Prostate gland (tissue), 2 donors: ENCODE measurements around the gene PCK2. TPM values are rescaled to one million over a fixed set of nuclear protein-coding genes. Genes with fewer than 3 reads are reported as not detected.
"Not testable (repeated sequence)": the region's sequence is repeated elsewhere in the genome, so short reads cannot be mapped to it uniquely, and the experiment has no call there.

Experiments
- DNase-seq: peaks from one replicate; pipeline ENCODE4 v3.0.0-alpha.2; 2019; ENCODE audit warnings: low spot score
- H3K27ac ChIP-seq, 2 donors: fragments of 200-600 bp; sonication (generic); 2 replicates each; pipeline ENCODE4 v1.5.1; 2017 to 2019
- H3K27me3 ChIP-seq: fragments of 200-600 bp; sonication (generic); replicated peaks from 2 replicates; pipeline ENCODE4 v1.5.1; 2019; ENCODE audit not compliant: insufficient read depth
- H3K36me3 ChIP-seq, 2 donors: fragments of 200-600 bp; sonication (generic); 1 replicate in 1 of 2; 2 replicates in 1 of 2; pipeline versions ENCODE4 v1.5.1 to v1.8.1; 2017 to 2019
- H3K4me1 ChIP-seq: fragments of 200-600 bp; sonication (generic); replicated peaks from 2 replicates; pipeline ENCODE4 v1.5.1; 2019
- H3K4me3 ChIP-seq, 2 donors: fragments of 200-600 bp; sonication (generic); 2 replicates each; pipeline ENCODE4 v1.5.1; 2017 to 2019
- H3K9me3 ChIP-seq: fragments of 200-600 bp; sonication (generic); 2 replicates; pipeline ENCODE4 v1.5.1; 2017
- POLR2A ChIP-seq: fragments of 450-650 bp; IDR thresholded peaks from one replicate; pipeline ENCODE4 v1.6.1; 2016; ENCODE audit warnings: antibody characterized with exemption, mild to moderate bottlenecking
- POLR2AphosphoS5 ChIP-seq: sonication (generic); formaldehyde crosslinking; IDR thresholded peaks from one replicate; pipeline ENCODE4 v1.6.1; 2017; ENCODE audit warnings: antibody characterized with exemption
- WGBS: methylation state at CpG from one replicate; pipeline ENCODE4 v1.1.5; 2018; 5-methylcytosine and 5-hydroxymethylcytosine counted together
- intact Hi-C: fragments of 100-400 bp; cut with DNase I; formaldehyde crosslinking; loops from one replicate; pipeline ENCODE4 v1.14.2; 2022
- total RNA-seq, 2 donors: library from RNA; depleted of rRNA; stranded (reverse); fragments of >200 nt; gene quantifications; one replicate each; pipeline ENCODE4 v1.1.0, GENCODE V29; 2016
- TF ChIP-seq, protein P1 (sequence below), 4 experiments: fragments of 200-600 bp in 2 of 4; fragments of 450-650 bp in 2 of 4; sonication (generic) in 2 of 4; IDR thresholded peaks; 1 replicate in 3 of 4; 2 replicates in 1 of 4; pipeline ENCODE4 v1.5.1; 2016 to 2019; ENCODE audit warnings: antibody characterized with exemption in 4 of 4, mild to moderate bottlenecking in 2 of 4, moderate library complexity in 2 of 4

PCK2 gene
- total RNA-seq, 2 donors from 2014 or later = 15.4 to 21.8 TPM

DNA sequence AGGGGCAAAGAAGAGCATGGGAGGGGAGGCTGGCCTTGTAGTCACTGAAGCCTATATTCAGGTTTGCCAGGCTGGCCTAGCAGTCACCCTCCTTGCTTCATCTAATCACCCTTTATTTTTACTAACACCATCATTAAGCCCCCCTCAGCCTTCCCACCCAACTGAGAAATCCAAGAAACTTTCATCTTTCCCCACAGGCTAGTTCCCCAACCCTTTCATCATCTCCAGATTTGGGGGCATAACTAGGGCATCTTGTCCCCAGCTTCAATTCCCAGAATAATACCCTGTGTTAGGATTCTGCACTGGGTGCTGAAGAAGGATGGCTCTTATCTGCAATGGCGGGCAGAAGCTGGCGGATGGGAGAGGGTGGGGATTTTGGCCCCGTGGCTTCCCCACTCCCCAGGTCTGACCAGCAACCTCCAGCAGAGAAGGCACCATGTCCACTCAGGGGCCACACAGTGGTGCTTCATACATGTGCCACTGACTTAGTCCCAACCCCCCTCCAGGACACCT lies 6.9 kb downstream of the PCK2 start:
- no peaks in the 10 kb centered on the region for H3K9me3 ChIP-seq
- no peaks in the 10 kb centered on the region for H3K27me3 ChIP-seq
- H3K36me3 ChIP-seq = no peaks in the 10 kb centered on the region
- 85% methylated on average over 3 of the region's 3 CpGs for WGBS
- no peak for TF ChIP-seq POLR2A
- H3K4me3 ChIP-seq = no peak overlapping the region
- H3K27ac ChIP-seq = no peak overlapping the region
- H3K4me1 ChIP-seq = no peaks in the 10 kb centered on the region
- no peak for DNase-seq
- intact Hi-C loops = no loop called here

DNA sequence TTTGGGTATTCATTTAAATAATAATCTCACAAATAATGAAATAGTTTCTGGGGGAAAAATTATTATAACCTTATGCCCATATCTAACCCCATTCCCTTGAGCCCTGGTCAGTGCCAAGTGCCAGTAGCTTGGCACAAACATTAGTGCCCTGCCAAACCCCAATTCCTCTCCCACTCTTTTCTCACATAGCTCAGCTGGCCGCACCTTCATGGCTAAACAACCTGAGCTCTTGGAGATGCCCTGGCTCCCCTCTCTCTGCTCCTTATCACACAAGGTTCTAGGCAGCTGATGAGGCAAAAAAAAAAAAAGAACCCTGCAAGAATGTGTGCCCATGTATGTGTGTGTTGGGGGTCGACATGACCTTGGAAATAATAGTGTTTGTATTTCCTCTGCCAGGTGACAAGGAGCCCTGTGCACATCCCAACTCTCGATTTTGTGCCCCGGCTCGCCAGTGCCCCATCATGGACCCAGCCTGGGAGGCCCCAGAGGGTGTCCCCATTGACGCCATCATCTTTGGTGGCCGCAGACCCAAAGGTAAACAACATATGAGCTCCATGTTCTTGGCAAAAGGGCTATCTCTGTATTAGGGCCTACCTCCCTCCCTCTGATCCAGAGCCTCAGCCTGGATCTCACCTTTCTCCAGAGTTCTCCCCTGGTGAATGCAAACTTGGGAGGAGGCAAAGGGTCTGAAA lies 8.4 kb downstream of the PCK2 start:
- no peaks in the 10 kb centered on the region for H3K36me3 ChIP-seq
- TF ChIP-seq, protein P1, sequence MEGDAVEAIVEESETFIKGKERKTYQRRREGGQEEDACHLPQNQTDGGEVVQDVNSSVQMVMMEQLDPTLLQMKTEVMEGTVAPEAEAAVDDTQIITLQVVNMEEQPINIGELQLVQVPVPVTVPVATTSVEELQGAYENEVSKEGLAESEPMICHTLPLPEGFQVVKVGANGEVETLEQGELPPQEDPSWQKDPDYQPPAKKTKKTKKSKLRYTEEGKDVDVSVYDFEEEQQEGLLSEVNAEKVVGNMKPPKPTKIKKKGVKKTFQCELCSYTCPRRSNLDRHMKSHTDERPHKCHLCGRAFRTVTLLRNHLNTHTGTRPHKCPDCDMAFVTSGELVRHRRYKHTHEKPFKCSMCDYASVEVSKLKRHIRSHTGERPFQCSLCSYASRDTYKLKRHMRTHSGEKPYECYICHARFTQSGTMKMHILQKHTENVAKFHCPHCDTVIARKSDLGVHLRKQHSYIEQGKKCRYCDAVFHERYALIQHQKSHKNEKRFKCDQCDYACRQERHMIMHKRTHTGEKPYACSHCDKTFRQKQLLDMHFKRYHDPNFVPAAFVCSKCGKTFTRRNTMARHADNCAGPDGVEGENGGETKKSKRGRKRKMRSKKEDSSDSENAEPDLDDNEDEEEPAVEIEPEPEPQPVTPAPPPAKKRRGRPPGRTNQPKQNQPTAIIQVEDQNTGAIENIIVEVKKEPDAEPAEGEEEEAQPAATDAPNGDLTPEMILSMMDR (IDR thresholded peaks at IDR 0.05) = no peak
- TF ChIP-seq POLR2AphosphoS5 = no peak
- TF ChIP-seq POLR2A = no peak
- H3K4me1 ChIP-seq = no peaks in the 10 kb centered on the region
- H3K4me3 ChIP-seq = no peak overlapping the region
- intact Hi-C loops = no loop called here
- DNase-seq = no peak
- H3K9me3 ChIP-seq = no peaks in the 10 kb centered on the region
- no peaks in the 10 kb centered on the region for H3K27me3 ChIP-seq
- 83% methylated on average over 7 of the region's 7 CpGs for WGBS
- no peak overlapping the region for H3K27ac ChIP-seq

DNA sequence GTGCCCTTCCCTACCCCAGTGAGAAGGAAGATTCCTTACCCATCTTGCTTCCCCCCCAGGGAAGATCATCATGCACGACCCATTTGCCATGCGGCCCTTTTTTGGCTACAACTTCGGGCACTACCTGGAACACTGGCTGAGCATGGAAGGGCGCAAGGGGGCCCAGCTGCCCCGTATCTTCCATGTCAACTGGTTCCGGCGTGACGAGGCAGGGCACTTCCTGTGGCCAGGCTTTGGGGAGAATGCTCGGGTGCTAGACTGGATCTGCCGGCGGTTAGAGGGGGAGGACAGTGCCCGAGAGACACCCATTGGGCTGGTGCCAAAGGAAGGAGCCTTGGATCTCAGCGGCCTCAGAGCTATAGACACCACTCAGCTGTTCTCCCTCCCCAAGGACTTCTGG lies 9.3 kb downstream of the PCK2 start:
- intact Hi-C loops = no loop called here
- no peaks in the 10 kb centered on the region for H3K4me1 ChIP-seq
- no peak overlapping the region for H3K27ac ChIP-seq
- H3K9me3 ChIP-seq = no peaks in the 10 kb centered on the region
- TF ChIP-seq, protein P1 (IDR thresholded peaks at IDR 0.05) = no peak
- TF ChIP-seq POLR2AphosphoS5 (no peak), POLR2A (no peak)
- H3K27me3 ChIP-seq = no peaks in the 10 kb centered on the region
- H3K4me3 ChIP-seq = no peak overlapping the region
- H3K36me3 ChIP-seq = no peaks in the 10 kb centered on the region
- WGBS = 82% methylated on average over 13 of the region's 13 CpGs
- DNase-seq = no peak

DNA sequence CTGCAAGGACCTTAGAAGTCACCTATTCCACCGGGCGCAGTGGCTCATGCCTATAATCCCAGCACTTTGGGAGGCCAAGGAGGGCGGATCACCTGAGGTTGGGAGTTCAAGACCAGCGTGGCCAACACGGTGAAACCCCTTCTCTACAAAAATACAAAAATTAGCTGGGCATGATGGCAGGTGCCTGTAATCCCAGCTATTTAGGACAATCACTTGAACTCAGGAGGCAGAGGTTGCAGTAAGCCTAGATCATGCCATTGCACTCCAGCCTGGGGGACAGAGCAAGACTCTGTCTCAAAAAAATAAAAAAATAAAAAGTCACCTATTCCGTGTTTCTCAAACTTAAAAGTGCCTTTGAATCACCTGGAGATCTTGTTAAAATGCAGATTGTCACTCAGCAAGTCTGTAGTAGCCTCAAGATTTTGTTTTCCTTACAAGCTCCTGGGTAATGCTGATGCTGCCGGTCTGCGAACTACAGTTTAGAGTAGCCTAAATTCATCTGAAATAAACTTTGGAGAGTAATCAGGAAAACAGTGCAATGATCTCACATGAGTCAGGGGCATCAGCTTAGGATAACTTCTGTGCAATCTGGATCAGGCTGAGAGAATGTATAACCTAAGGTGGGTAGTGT lies 11.6 kb downstream of the PCK2 start:
- not testable (repeated sequence) for H3K27ac ChIP-seq, H3K4me3 ChIP-seq, H3K27me3 ChIP-seq, H3K9me3 ChIP-seq, DNase-seq, H3K4me1 ChIP-seq, H3K36me3 ChIP-seq
- intact Hi-C loops = loop anchor here (5.0 kb wide), 1 partner anchor 48 kb away; no protein-coding TSS in a partner anchor
- WGBS = 91% methylated on average over 8 of the region's 8 CpGs

DNA sequence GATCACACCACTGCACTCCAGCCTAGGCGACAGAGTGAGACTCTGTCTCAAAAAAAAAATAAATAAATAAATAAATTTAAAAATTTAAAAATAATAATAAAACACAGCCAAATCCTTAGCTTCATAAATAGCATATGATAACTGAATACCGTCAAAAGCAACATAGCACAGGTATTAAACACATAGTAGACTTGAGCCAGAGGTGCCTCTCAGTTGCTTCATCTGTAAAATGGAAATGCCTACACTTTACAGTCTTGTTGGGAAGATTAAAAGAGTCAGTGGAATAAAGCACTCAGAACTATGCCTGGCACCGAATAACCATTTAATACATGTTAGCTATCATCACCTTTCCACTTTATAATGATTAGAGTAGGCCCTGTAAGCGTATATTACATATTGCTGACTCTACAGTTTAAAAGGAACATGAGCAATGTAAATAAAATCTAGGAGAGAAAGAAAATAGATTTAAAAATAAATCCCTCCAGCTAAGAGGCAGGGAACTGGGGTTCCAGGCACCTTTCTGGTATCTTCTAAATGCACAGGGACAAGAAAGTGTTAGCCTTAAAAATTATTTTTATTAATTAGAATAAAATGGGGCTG lies 12.7 kb downstream of the PCK2 start:
- Histone ChIP-seq H3K27me3 (no peaks in the 10 kb centered on the region), H3K36me3 (no peaks in the 10 kb centered on the region), H3K4me3 (no peak overlapping the region), H3K9me3 (no peaks in the 10 kb centered on the region), H3K4me1 (no peaks in the 10 kb centered on the region), H3K27ac (no peak overlapping the region)
- no peak for DNase-seq
- WGBS = 89% methylated on average over 4 of the region's 4 CpGs
- intact Hi-C loops = loop anchor here (5.0 kb wide), 1 partner anchor 49 kb away; no protein-coding TSS in a partner anchor
- no peak for TF ChIP-seq POLR2A
- TF ChIP-seq POLR2AphosphoS5 = no peak
- TF ChIP-seq, protein P1 (IDR thresholded peaks at IDR 0.05) = no peak
